Memory B cell (primary cell): ENCODE results near the gene ADGRV1.

Experiments
- ATAC-seq: fragments of 150-1000 bp; cut with Tn5 transposase; 2 replicates; pipeline ENCODE4 v1.10.0; 2021; ENCODE audit warnings: low read depth, mild to moderate bottlenecking, moderate library complexity
- DNase-seq, 2 donors: peaks; one replicate each; pipeline ENCODE4 v3.0.0; 2022; ENCODE audit warnings: low spot score in 2 of 2
- H3K27ac Mint-ChIP-seq: one replicate; pipeline ENCODE4 v1.8.0; 2022; ENCODE audit warnings: mild to moderate bottlenecking, moderate library complexity, mixed read lengths
- H3K27me3 Mint-ChIP-seq: one replicate; pipeline ENCODE4 v1.8.0; 2022; ENCODE audit warnings: mixed read lengths
- H3K36me3 Mint-ChIP-seq: one replicate; pipeline ENCODE4 v1.8.0; 2022; ENCODE audit warnings: mild to moderate bottlenecking, mixed read lengths
- H3K4me1 Mint-ChIP-seq: one replicate; pipeline ENCODE4 v1.8.0; 2022; ENCODE audit warnings: mixed read lengths
- H3K4me3 Mint-ChIP-seq: one replicate; pipeline ENCODE4 v1.8.0; 2022; ENCODE audit warnings: mild to moderate bottlenecking, moderate library complexity, mixed read lengths
- H3K9me3 Mint-ChIP-seq: one replicate; pipeline ENCODE4 v1.8.0; 2022; ENCODE audit warnings: mixed read lengths

Gene ADGRV1

GRCh38 chr5:90866333-90866732 is 307.7 kb downstream of the ADGRV1 start:
- H3K9me3 Mint-ChIP-seq = no peaks in the 10 kb centered on the region
- H3K4me1 Mint-ChIP-seq = no peaks in the 10 kb centered on the region
- H3K27me3 Mint-ChIP-seq = peaks cover 5% of the 10 kb centered on the region
- ATAC-seq = peak; percentile 48
- peak in 1 of 2 donors; percentile 7 for DNase-seq
- no peaks in the 10 kb centered on the region for H3K36me3 Mint-ChIP-seq
- H3K27ac Mint-ChIP-seq = no peak overlapping the region
- H3K4me3 Mint-ChIP-seq = no peak overlapping the region

GRCh38 chr5:90866915-90867731 is 308.5 kb downstream of the ADGRV1 start:
- Mint-ChIP-seq H3K27me3 (peaks cover 5% of the 10 kb centered on the region), H3K9me3 (no peaks in the 10 kb centered on the region), H3K27ac (no peak overlapping the region), H3K36me3 (no peaks in the 10 kb centered on the region), H3K4me3 (no peak overlapping the region), H3K4me1 (no peaks in the 10 kb centered on the region)
- DNase-seq (no peak), ATAC-seq (no peak)

- ATAC-seq = no peak
- H3K27me3 Mint-ChIP-seq = peaks cover 6% of the 10 kb centered on the region
- no peak overlapping the region for H3K27ac Mint-ChIP-seq
- no peaks in the 10 kb centered on the region for H3K4me1 Mint-ChIP-seq
- no peaks in the 10 kb centered on the region for H3K9me3 Mint-ChIP-seq
- H3K36me3 Mint-ChIP-seq = no peaks in the 10 kb centered on the region
- H3K4me3 Mint-ChIP-seq = no peak overlapping the region
- no peak for DNase-seq
Observed at GRCh38 chr5:90868799-90869198, 310.2 kb downstream of the ADGRV1 start.

- Mint-ChIP-seq H3K4me3 (no peak overlapping the region), H3K4me1 (no peaks in the 10 kb centered on the region), H3K27me3 (peaks cover 9% of the 10 kb centered on the region), H3K36me3 (no peaks in the 10 kb centered on the region), H3K27ac (no peak overlapping the region), H3K9me3 (no peaks in the 10 kb centered on the region)
- ATAC-seq (no peak), DNase-seq (no peak)
Observed at GRCh38 chr5:90871391-90871991, 312.9 kb downstream of the ADGRV1 start.

GRCh38 chr5:90873033-90873517 is 314.5 kb downstream of the ADGRV1 start:
- Mint-ChIP-seq H3K4me3 (no peak overlapping the region), H3K4me1 (no peaks in the 10 kb centered on the region), H3K27ac (no peak overlapping the region), H3K27me3 (peaks cover 13% of the 10 kb centered on the region), H3K9me3 (no peaks in the 10 kb centered on the region), H3K36me3 (no peaks in the 10 kb centered on the region)
- ATAC-seq (no peak), DNase-seq (no peak)

- Mint-ChIP-seq H3K4me1 (no peaks in the 10 kb centered on the region), H3K27ac (no peak overlapping the region), H3K9me3 (no peaks in the 10 kb centered on the region), H3K27me3 (peaks cover 13% of the 10 kb centered on the region), H3K36me3 (no peaks in the 10 kb centered on the region), H3K4me3 (no peak overlapping the region)
- ATAC-seq = no peak
- DNase-seq = no peak
Observed at GRCh38 chr5:90874066-90874465, 315.5 kb downstream of the ADGRV1 start.

- Mint-ChIP-seq H3K9me3 (no peaks in the 10 kb centered on the region), H3K27ac (no peak overlapping the region), H3K4me1 (no peaks in the 10 kb centered on the region), H3K4me3 (no peak overlapping the region), H3K27me3 (peaks cover 8% of the 10 kb centered on the region), H3K36me3 (no peaks in the 10 kb centered on the region)
- DNase-seq (no peak), ATAC-seq (no peak)
Observed at GRCh38 chr5:90875456-90875855, 316.9 kb downstream of the ADGRV1 start.

GRCh38 chr5:90876366-90876765 is 317.8 kb downstream of the ADGRV1 start:
- Mint-ChIP-seq H3K4me3 (no peak overlapping the region), H3K27me3 (peaks cover 8% of the 10 kb centered on the region), H3K27ac (no peak overlapping the region), H3K36me3 (no peaks in the 10 kb centered on the region), H3K9me3 (no peaks in the 10 kb centered on the region), H3K4me1 (no peaks in the 10 kb centered on the region)
- DNase-seq (no peak), ATAC-seq (no peak)

GRCh38 chr5:90877049-90877448 is 318.5 kb downstream of the ADGRV1 start:
- no peak for DNase-seq
- Mint-ChIP-seq H3K27me3 (peaks cover 8% of the 10 kb centered on the region), H3K36me3 (no peaks in the 10 kb centered on the region), H3K4me1 (no peaks in the 10 kb centered on the region), H3K9me3 (no peaks in the 10 kb centered on the region), H3K27ac (no peak overlapping the region), H3K4me3 (no peak overlapping the region)
- no peak for ATAC-seq

- no peaks in the 10 kb centered on the region for H3K9me3 Mint-ChIP-seq
- peaks cover 8% of the 10 kb centered on the region for H3K27me3 Mint-ChIP-seq
- H3K4me1 Mint-ChIP-seq = no peaks in the 10 kb centered on the region
- DNase-seq (no peak), ATAC-seq (no peak)
- no peaks in the 10 kb centered on the region for H3K36me3 Mint-ChIP-seq
- no peak overlapping the region for H3K27ac Mint-ChIP-seq
- H3K4me3 Mint-ChIP-seq = no peak overlapping the region
Observed at GRCh38 chr5:90878081-90878480, 319.5 kb downstream of the ADGRV1 start.

GRCh38 chr5:90878549-90879196 is 320.1 kb downstream of the ADGRV1 start:
- Mint-ChIP-seq H3K27ac (no peak overlapping the region), H3K36me3 (no peaks in the 10 kb centered on the region), H3K9me3 (no peaks in the 10 kb centered on the region), H3K4me3 (no peak overlapping the region), H3K4me1 (no peaks in the 10 kb centered on the region), H3K27me3 (peaks cover 8% of the 10 kb centered on the region)
- no peak for DNase-seq
- ATAC-seq = no peak

- H3K4me1 Mint-ChIP-seq = no peaks in the 10 kb centered on the region
Observed at GRCh38 chr5:90881626-90882150, 323.1 kb downstream of the ADGRV1 start.

GRCh38 chr5:90882448-90882847 is 323.9 kb downstream of the ADGRV1 start:
- Mint-ChIP-seq H3K9me3 (no peaks in the 10 kb centered on the region), H3K4me1 (no peaks in the 10 kb centered on the region), H3K36me3 (no peaks in the 10 kb centered on the region), H3K4me3 (no peak overlapping the region), H3K27ac (no peak overlapping the region), H3K27me3 (peaks cover 7% of the 10 kb centered on the region)
- DNase-seq (no peak), ATAC-seq (no peak)

More at GRCh38 chr5:90881626-90882150, 323.1 kb downstream of the ADGRV1 start:
- H3K36me3 Mint-ChIP-seq = no peaks in the 10 kb centered on the region
- no peaks in the 10 kb centered on the region for H3K9me3 Mint-ChIP-seq
- DNase-seq (no peak), ATAC-seq (no peak)
- no peak overlapping the region for H3K4me3 Mint-ChIP-seq
- no peak overlapping the region for H3K27ac Mint-ChIP-seq
- H3K27me3 Mint-ChIP-seq = peaks cover 6% of the 10 kb centered on the region

- Mint-ChIP-seq H3K27ac (no peak overlapping the region), H3K9me3 (no peaks in the 10 kb centered on the region), H3K4me1 (no peaks in the 10 kb centered on the region), H3K4me3 (no peak overlapping the region), H3K27me3 (peaks cover 7% of the 10 kb centered on the region), H3K36me3 (no peaks in the 10 kb centered on the region)
- DNase-seq = no peak
- ATAC-seq = no peak
Observed at GRCh38 chr5:90885180-90885868, 326.7 kb downstream of the ADGRV1 start.
